Activated CD8-positive, alpha-beta memory T cell treated with anti-CD3 and anti-CD28 coated beads for 36 hours (primary cell): Measurements from ENCODE around the gene USE1. TPM values are rescaled to one million over a fixed set of nuclear protein-coding genes. Genes with fewer than 3 reads are reported as not detected.

Experiments used
- CTCF ChIA-PET: fragments of 350-600 bp; sonication (Branson Sonifier 250); formaldehyde crosslinking; loops from one replicate; lab custom pipeline; 2021; ENCODE audit warnings: antibody characterized with exemption; lab: Charles Lee
- POLR2A ChIA-PET: fragments of 350-600 bp; sonication (Branson Sonifier 250); formaldehyde crosslinking; loops from one replicate; lab custom pipeline; 2021; ENCODE audit warnings: antibody characterized with exemption; lab: Charles Lee
- total RNA-seq, 2 experiments: library from RNA; stranded (reverse); gene quantifications; one replicate each; pipeline ENCODE4 v1.2.3, GENCODE V29; 2021

Gene USE1
- total RNA-seq, 2 experiments from 2014 or later = 25.7 to 26.4 TPM

DNA sequence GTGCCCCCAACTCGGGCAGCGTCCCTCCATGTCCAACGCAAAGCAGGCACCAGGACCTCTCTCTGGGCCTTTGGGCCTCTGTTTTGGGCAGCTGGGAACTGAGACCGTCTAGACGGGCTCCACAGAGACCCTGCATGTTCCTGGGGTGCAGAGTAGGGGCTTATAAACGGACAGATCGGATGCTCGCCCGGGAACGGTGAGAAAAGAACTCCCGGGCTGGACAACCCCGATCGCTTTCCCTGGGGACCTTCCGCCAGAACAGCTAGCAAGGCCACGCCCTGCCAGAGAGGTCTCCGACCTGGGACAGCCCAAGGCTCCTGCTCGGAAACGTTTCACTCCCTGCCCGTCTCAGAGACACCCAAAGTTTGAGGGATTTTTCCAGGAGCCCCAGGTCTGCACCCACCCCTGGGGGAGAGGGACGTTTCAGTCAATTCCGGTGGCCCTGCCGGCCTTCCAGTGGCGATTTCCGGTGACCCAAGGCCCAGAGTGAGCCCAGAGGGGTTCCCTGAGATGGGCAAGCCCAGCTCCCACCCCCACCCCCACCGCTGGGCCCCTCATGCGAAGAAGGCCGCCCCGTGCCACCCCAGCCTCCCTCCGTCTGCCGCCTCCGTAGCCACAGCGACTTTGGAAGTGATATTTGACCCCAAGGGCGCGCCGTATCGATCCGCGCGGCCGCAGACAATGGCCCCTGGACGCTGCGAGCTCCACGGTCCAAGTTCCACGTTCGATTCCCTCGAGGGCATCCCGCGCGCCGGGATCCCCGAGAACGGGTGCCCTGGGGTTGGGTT lies 28.9 kb downstream of the USE1 start:
- POLR2A ChIA-PET = no interaction called here
- CTCF ChIA-PET = interaction anchor here (0.7 to 1.2 kb wide), 2 partner anchors 16 to 177 kb away, joined by 3 to 5 read pairs; no protein-coding TSS in a partner anchor

DNA sequence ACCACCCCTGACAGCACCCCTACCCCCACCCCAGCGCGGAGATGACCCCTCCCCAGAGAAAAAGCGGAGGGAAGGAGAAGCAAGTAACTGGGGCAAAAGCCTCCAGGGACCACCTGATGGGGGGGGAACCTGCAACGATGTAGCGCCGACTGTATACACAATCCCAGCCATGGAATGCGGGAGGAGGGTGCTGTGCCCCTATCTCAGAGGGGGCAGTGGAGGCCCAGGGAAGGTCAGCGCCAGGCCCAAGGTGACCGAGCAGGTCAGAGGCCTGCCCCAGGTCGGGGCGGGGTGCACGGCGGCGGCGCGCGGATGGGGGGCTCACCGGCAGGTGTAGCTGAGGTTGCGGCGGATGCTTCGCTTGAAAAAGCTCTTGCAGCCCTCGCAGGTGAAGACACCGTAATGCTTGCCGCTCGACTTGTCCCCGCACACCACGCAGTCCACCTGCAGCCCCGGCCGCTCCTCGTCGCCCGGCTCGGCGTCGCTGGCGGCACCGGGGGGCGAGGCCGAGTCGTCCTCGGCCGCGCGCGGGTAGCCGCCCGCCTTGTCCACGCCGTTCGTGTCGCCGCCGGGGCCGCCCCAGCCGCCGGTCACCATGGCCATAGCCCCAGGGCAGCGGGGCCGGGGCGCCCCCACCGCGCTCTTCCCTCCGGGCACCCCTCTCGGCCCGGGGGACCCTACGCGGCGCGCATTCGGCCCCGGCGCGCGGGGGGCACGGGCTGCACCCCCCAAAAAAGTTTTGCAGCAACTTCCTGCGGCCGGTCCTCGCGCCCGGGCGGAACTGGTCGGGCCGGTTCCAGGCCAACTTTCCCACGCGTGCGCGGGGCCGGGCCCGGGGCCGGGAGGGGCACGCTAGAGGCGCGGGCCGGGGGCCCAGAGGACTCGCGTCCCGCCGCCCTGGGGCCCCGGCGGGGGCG lies 29.7 kb downstream of the USE1 start:
- POLR2A ChIA-PET = no interaction called here
- CTCF ChIA-PET = no interaction called here

DNA sequence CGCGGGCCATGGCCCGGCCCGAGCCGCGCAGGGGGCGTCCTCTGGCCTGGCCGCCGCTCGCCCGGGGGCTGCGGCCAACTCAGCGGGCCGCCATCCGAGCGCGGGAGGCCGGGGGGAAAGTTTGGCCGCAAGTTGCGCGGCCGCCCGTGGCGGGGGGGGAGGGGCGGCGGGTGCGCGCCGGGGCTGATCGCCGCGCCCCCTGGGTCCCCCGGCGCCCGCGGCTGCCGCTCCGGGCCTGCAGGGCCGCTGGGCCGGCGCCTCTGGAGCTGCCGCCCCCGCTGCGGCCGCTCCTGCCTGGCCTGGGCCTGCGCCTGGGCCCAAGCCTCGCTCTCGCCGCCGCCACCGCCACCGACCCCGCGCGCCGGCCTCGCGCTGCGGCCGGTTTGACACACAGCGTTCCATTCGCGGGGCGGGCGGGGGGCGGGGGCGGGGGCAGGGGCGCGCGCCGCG lies 30.4 kb downstream of the USE1 start, which contains the start of gene NR2F6:
Gene NR2F6 (minus strand): TSS at position 385 of the 450 bp plus-strand sequence. CDS start 699 bp downstream, outside the sequence.
- ChIA-PET CTCF (no interaction called here), POLR2A (no interaction called here)

DNA sequence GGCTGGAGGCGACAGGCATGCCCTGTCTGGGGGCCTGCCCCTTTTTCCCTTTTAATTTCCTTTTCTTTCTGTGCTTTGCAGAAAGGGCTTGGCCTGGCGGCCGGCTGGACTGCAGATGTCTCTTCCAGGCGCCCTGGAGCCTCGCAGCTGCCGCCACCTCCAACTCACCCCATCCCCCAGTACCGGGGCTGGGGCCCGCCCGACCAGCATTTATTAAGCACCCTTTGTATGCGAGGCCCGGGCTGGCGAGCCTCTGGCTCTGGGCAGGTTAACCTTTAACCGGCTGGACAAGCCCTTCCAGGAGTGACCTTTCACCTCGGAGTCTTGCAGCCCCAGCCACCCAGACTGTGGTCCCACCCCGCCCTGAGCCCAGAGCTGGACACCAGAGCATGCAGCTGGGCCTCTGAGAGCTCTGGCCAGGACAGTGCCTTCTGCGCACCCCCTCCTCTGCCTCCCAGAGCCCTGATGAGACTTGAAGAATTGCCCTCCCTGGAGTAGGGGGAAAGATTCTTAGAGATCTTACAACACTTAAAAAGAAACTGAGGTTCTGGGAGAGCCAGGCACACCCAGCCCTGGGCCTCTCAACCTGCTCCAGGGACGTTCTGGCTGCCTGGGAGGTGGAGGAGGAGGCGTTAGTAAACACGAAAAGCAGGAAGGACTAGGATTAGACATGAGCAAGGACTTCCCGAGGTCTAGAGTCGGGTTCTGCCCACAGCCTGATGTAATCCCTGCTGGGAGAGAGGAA lies 31.7 kb downstream of the USE1 start:
- POLR2A ChIA-PET = no interaction called here
- CTCF ChIA-PET = no interaction called here

DNA sequence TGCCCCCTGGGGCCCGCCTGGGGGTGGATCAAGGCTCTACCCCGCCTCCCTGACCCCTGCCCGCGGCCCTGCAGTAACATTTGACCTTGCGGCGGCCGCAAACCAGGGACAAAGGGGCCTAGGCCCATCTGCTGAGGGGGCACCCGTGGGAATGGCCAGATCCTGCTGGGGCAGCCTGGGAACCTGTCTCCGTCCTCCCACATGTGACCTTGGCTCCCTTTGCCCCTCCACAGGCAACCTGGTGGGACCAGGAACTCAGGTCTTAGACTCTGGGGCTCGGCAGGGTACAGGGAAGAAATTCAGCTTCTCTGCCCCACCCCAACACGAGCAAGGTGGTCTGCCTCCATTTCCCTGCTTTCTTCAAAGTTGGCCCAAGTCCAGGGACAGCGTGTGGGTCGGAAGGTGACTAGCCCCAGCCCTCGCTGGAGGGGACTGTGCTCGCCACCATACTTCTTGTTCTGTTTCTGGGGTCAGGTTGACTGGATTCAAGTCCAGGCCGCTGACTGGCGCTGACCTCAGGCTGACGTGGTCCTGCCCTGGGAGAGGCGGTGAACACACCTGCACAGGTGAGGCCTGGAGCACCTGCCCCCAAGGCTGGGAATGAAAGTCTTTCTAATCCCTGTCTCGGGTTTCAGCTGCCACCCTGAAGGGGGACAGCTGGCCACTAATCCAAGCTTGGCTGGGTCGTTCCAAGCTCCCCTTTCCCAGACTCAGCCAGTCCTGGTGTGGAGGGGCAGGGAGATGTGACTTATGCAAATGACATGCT lies 33.0 kb downstream of the USE1 start:
- ChIA-PET CTCF (interaction anchor here (0.6 to 1.8 kb wide), 3 partner anchors 12 to 38 kb away, joined by 3 to 6 read pairs (median 4); no protein-coding TSS in a partner anchor), POLR2A (no interaction called here)

DNA sequence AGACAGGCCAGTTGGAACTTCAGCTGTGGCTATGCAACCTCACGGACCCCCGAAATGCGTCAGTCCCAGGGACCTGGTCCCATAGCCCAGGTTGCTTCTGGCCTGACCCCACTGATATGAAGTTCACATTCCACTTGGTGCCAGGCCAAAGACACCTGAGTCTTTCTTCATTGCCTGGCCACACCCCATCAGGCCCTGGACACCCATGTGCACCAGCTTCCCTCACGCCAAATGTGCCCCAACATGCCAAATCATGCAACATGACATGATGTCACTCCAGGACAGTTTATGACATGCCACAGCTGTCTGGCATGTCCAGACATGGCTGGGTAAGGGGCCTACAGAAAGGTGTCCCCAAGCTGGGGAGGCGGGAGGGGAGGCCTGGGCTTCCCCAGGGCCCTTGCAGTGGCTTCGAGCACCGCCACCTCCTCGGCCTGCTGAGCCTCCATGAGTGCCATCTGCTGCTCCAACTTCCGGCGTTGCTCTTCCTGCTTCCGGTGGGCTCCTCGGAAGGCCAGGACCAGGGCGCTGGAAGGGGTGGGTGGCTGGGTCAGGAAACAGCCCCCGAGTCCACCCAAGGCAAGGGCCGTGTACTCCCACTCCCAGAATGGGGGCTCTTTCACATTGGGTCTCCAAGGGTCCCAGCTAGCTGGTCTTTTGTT lies 34.9 kb downstream of the USE1 start:
- ChIA-PET POLR2A (no interaction called here), CTCF (interaction anchor here (0.6 to 1.8 kb wide), 2 partner anchors 10 to 478 kb away, joined by 5 to 6 read pairs; no protein-coding TSS in a partner anchor)

DNA sequence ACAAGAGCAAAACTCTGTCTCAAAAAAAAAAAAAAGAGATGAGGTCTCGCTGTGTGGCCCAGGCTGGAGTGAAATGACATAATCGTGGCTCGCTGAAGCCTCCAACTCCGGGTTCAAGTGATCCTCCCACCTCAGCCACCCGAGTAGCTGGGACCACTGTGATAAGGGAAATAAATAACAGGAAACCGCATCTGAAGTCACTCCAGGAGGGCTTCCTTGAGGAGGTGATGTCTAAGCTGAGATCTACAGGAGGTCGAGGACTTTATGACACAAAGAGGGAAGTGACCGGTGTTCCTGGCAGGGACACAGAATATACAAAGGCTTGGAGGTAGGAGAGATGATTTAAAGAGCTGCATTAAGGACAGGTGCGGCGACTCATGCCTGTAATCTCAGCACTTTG lies 39.5 kb downstream of the USE1 start:
- CTCF ChIA-PET = interaction anchor here (1.3 kb wide), 1 partner anchor 10 kb away, joined by 4 read pairs; the partner anchor contains the start of gene USHBP1
- POLR2A ChIA-PET = no interaction called here

DNA sequence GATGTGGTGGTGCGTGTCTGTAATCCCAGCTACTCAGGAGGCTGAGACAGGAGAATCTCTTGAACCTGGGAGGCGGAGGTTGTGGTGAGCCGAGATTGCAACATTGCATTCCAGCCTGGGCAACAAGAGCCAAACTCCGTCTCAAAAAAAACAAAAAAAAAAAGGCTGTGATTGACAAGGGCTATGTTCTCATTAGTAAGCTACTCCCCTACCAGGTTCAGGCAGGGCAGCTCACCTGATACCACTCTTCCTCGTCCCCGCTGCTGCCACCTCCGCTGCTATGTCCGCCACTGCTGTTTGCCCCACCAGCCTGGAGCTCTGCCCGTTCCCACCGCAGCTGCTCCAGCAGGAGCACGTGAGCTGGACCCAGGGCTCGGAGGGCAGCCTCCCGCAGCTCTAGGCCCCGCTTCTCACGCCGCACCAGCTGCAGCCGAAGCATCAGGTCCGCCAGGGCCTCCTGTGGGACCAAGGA lies 40.0 kb downstream of the USE1 start:
- CTCF ChIA-PET = interaction anchor here (1.3 kb wide), 1 partner anchor 10 kb away, joined by 4 read pairs; the partner anchor contains the start of gene USHBP1

DNA sequence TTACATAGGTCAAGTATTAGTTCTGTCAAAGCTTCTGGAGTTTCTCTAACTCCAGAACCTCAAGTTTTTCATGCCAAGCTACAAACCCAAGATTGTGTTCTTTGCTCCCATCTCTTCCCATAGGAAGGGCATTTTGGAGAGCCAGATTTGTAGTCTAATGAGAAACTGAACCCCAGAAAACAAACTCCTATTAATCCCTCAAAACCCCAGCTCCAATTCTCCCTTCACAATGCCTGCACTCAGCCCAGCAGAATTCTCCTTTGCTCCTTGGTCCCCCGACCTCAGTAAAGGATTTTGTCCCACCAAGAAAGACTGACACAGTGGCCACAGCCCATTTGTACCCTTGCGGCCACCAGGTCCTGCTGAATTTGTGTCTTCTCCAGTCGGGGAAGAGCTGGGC lies 41.0 kb downstream of the USE1 start:
- POLR2A ChIA-PET = no interaction called here

More for the DNA sequence above, 40.0 kb downstream of the USE1 start:
- POLR2A ChIA-PET = no interaction called here

DNA sequence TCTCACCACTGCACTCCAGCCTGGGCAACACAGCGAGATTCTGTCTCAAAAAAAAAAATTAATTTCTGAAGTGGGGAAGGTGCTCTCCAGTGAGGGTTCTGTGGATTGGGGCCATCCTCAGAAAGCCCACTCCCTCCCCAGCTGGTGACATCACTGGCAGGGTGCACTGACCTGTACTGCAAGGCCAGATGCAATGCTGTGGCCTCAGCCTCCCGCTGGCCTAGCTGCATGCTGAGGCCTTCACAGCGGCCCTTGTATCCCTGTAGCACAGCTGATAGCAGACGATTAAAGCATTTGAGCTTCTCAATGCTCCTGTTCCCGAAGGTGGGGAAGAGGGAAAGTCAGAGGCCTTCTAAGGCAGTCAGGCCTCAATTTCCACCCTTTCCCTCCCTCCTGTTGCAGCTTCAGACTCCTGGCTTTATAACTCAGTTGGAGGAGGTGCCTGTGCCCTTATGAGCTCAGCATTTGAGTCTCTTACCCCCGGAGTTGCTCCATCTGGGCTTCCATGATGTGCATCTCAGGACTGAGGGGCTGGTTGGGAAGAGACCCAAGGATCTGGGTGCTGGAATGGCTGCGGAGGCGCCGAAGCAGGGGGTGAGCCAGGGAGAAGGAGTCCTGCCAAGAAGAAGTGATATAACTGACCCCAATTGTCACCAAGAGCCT lies 44.1 kb downstream of the USE1 start:
- CTCF ChIA-PET = interaction anchor here (0.6 to 2.1 kb wide), 8 partner anchors 10 to 807 kb away, joined by 3 to 10 read pairs (median 4); partner anchors contain the start of gene ANKLE1

More for the DNA sequence above, 41.0 kb downstream of the USE1 start:
- CTCF ChIA-PET = no interaction called here

DNA sequence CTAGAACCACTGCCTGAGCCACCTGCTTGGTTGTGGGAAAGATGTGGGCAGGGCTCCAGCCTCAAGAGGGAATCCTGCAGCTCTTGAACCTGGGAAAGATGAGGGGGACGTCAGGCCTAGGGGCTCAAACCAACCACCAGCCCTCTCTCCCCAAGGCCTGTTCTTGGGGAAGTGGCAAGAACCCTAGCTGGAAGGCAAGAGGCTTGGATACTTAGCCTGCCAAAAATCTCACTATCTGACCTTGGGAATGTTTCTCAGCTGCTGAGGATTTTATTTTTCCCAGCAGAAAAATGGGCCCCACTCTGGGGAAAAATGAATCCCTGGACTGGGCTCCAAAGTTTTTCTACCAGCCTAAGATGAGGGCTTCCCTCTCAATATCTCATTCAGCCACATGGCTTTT lies 44.8 kb downstream of the USE1 start:
- ChIA-PET POLR2A (no interaction called here), CTCF (interaction anchor here (0.6 to 4.6 kb wide), 14 partner anchors 11 to 808 kb away, joined by 3 to 31 read pairs (median 4); partner anchors contain the start of gene ANKLE1)

More for the DNA sequence above, 44.1 kb downstream of the USE1 start:
- POLR2A ChIA-PET = interaction anchor here (0.6 to 0.7 kb wide), 2 partner anchors 53 to 593 kb away, joined by 4 read pairs; no protein-coding TSS in a partner anchor

DNA sequence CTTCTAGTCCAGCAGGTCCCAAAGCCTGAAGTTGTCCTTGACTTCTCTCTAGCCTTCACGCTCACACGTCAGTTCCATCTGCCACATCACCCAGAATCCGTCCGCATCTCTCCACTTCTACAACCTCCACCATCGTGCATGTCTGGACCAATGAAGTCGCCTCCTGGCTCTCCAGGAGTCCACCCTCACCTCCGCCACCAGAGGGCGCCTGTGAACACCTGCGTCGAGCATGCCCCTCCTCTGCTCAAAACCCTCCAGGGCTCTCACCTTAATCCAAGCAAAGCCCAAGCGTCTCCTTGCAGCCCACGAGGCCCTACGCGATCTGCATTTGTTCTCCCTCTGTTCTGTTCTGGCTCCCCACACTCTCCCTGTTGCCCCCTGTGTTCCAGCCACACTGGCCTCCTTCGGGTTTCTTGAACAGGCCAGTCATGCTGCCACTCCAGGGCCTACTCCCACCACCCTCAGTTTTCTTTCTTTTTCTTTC lies 45.7 kb downstream of the USE1 start:
- POLR2A ChIA-PET = interaction anchor here (0.7 kb wide), 1 partner anchor 75 kb away, joined by 5 read pairs; no protein-coding TSS in a partner anchor
- CTCF ChIA-PET = interaction anchor here (0.6 to 4.6 kb wide), 14 partner anchors 12 to 481 kb away, joined by 3 to 31 read pairs (median 4); partner anchors contain the start of gene ANKLE1

DNA sequence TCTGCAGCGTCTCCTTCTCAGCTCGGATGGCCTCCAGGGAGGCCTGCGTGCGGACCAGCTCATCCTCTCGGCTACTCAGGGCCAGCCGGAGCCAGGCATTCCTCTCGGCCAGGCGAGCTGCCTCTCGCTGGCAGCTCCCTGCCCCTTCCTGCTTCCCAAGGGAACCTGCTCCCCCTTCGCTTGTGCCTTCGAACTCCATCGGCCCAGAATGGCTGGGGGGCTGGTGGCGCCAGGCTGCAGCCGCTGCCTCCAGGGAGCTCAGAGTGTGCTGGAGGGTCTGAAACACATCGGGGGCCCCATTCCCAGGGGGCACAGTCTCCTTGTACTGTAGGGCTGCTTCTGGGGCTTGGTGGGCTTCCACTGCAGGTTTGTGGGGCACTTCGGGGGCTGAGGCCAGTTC lies 47.4 kb downstream of the USE1 start:
- ChIA-PET CTCF (interaction anchor here (0.7 to 4.6 kb wide), 4 partner anchors 14 to 188 kb away, joined by 3 to 31 read pairs (median 4); partner anchors contain the start of gene ANKLE1), POLR2A (interaction anchor here (0.6 to 0.7 kb wide), 2 partner anchors 17 to 172 kb away, joined by 3 to 6 read pairs; no protein-coding TSS in a partner anchor)

DNA sequence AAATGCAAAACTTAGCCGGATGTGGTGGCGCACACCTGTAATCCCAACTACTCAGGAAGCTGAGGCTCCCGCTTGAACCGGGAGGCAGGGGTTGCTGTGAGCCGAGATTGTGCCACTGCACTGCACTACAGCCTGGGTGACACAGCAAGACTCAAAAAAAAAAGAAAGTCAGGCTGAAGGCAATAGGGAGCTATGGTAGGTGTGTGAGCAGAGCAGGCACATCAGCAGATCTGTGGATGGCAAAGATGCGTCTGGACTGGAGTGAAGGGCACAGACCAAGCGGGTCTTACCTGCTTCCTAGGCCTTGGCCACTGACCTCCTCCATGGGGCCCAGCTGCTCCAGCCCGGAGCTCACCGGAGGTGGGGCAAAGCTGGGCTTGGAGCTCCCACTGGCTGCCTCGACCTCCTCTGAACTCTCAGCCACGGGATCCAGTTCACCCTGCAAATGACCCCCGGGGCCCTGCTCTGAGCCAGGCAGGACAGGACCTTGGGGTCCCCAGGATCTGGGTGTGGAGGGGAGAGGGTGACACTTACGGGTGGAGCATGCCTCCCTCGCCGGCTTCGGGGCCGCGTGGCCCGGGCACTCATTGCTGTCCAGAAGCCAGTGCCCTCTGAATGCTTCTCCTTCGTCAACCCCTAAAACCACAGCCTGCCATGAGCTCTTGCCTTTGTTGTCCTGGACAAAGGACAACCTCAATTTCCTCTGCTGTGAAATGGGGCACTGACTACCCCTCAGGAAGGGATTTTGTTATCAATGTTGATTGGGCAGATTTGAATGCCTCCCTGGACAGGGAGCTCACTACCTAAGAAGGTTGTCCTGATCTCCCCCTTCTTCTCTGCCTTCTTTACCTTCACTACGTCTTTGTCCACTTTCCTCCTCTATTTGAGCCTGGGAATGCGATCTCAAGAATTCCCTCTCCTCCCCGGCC lies 48.8 kb downstream of the USE1 start:
- POLR2A ChIA-PET = no interaction called here

DNA sequence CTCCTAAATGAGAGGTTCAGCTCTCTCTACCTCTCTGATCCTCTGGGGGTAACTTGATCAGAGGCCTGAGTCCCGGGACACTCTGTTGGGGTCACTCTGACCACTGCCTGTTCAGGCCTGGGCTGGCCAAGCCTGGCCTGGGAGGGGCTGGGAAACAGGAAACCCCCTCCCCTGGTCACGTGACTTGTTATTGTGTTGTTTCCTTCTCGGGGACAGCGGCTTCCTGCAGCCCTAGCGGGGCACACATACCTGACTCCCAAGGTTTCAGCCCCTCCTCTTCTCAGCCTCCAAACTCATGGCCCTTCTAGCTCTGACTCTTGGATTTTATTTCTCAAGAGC lies 49.5 kb downstream of the USE1 start, which contains the start of gene USHBP1:
Gene USHBP1 (minus strand): TSS at position 105 of the 339 bp plus-strand sequence. CDS start 446 bp downstream, outside the sequence.
- POLR2A ChIA-PET = no interaction called here
- CTCF ChIA-PET = interaction anchor here (0.8 to 5.3 kb wide), 4 partner anchors 9 to 59 kb away, joined by 3 to 35 read pairs (median 6); partner anchors contain the start of gene ANKLE1

More for the DNA sequence above, 48.8 kb downstream of the USE1 start:
- CTCF ChIA-PET = interaction anchor here (0.8 to 4.6 kb wide), 5 partner anchors 9 to 201 kb away, joined by 3 to 31 read pairs (median 4); partner anchors contain the start of gene ANKLE1
